DOHH2 (cell line): ENCODE results near the gene CLASP1.

Experiments
- H3F3A ChIP-seq: fragments of 200-600 bp; sonication (generic), shearing (Covaris generic); 2 replicates; pipeline ENCODE4 v1.6.0; 2016; ENCODE audit warnings: antibody characterized with exemption, mild to moderate bottlenecking; ENCODE audit not compliant: control insufficient read depth, insufficient read depth
- H3K27ac ChIP-seq: fragments of 200-600 bp; sonication (generic); 2 replicates; pipeline ENCODE4 v1.5.1; 2014; ENCODE audit warnings: low read depth, mild to moderate bottlenecking, low read length, moderate library complexity
- H3K27me3 ChIP-seq: fragments of 200-600 bp; sonication (generic); 2 replicates; pipeline ENCODE4 v1.6.1; 2014; ENCODE audit warnings: mild to moderate bottlenecking, low read length, mixed read lengths; ENCODE audit not compliant: control insufficient read depth
- H3K36me3 ChIP-seq: fragments of 200-600 bp; sonication (generic); 2 replicates; pipeline ENCODE4 v1.6.1; 2014; ENCODE audit warnings: mild to moderate bottlenecking, low read length, moderate library complexity, mixed read lengths; ENCODE audit not compliant: control insufficient read depth
- H3K4me1 ChIP-seq: fragments of 200-600 bp; sonication (generic); 2 replicates; pipeline ENCODE4 v1.6.1; 2014; ENCODE audit warnings: mild to moderate bottlenecking, low read length, mixed read lengths; ENCODE audit not compliant: control insufficient read depth
- H3K4me2 ChIP-seq: fragments of 200-600 bp; sonication (generic); 2 replicates; pipeline ENCODE4 v1.6.0; 2014; ENCODE audit warnings: mild to moderate bottlenecking, low read length, moderate library complexity
- H3K4me3 ChIP-seq: fragments of 200-600 bp; sonication (generic); 2 replicates; pipeline ENCODE4 v1.5.1; 2014; ENCODE audit warnings: mild to moderate bottlenecking, low read length, mixed read lengths
- H3K79me2 ChIP-seq: fragments of 200-600 bp; sonication (generic); 2 replicates; pipeline ENCODE4 v1.6.1; 2014; ENCODE audit warnings: mild to moderate bottlenecking, low read length, mixed read lengths; ENCODE audit not compliant: control insufficient read depth
- H3K9me2 ChIP-seq: fragments of 200-600 bp; sonication (generic); replicated peaks from 2 replicates; pipeline ENCODE4 v1.6.1; 2014; ENCODE audit warnings: mild to moderate bottlenecking, low read length, mixed read lengths; ENCODE audit not compliant: control insufficient read depth
- H3K9me3 ChIP-seq: fragments of 200-600 bp; sonication (generic); 2 replicates; pipeline ENCODE4 v1.6.1; 2014; ENCODE audit warnings: antibody characterized with exemption, low read length, mixed read lengths; ENCODE audit not compliant: control insufficient read depth, insufficient read depth
- H4K20me1 ChIP-seq: fragments of 200-600 bp; sonication (generic); 2 replicates; pipeline ENCODE4 v1.6.0; 2014; ENCODE audit warnings: low read depth, mild to moderate bottlenecking, antibody characterized with exemption, low read length, moderate library complexity; ENCODE audit not compliant: control insufficient read depth, insufficient read depth
- EZH2phosphoT487 ChIP-seq: fragments of 200-600 bp; sonication (generic); IDR thresholded peaks from 2 replicates; pipeline ENCODE4 v1.6.1; 2017; ENCODE audit warnings: borderline replicate concordance, mild to moderate bottlenecking, antibody characterized with exemption, low read length, moderate library complexity, mixed read lengths
- TF ChIP-seq, protein P1 (sequence below): fragments of 200-600 bp; sonication (generic); IDR thresholded peaks from one replicate; pipeline ENCODE4 v1.5.1; 2014; ENCODE audit warnings: antibody characterized with exemption, mild to moderate bottlenecking, low read depth, low read length; ENCODE audit not compliant: poor library complexity, severe bottlenecking

The CLASP1 gene

GRCh38 chr2:121665504-121665903, 16.2 kb upstream of the CLASP1 start:
- no peaks in the 10 kb centered on the region for H4K20me1 ChIP-seq
- no peaks in the 10 kb centered on the region for H3K9me2 ChIP-seq
- peaks cover 5% of the 10 kb centered on the region; the same call in 1 of the 2 replicates for H3K9me3 ChIP-seq
- H3K27ac ChIP-seq, result no peak overlapping the region
- no peaks in the 10 kb centered on the region for H3F3A ChIP-seq
- no peak for TF ChIP-seq EZH2phosphoT487
- TF ChIP-seq, protein P1, sequence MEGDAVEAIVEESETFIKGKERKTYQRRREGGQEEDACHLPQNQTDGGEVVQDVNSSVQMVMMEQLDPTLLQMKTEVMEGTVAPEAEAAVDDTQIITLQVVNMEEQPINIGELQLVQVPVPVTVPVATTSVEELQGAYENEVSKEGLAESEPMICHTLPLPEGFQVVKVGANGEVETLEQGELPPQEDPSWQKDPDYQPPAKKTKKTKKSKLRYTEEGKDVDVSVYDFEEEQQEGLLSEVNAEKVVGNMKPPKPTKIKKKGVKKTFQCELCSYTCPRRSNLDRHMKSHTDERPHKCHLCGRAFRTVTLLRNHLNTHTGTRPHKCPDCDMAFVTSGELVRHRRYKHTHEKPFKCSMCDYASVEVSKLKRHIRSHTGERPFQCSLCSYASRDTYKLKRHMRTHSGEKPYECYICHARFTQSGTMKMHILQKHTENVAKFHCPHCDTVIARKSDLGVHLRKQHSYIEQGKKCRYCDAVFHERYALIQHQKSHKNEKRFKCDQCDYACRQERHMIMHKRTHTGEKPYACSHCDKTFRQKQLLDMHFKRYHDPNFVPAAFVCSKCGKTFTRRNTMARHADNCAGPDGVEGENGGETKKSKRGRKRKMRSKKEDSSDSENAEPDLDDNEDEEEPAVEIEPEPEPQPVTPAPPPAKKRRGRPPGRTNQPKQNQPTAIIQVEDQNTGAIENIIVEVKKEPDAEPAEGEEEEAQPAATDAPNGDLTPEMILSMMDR, result no peak
- H3K4me2 ChIP-seq, result no peak overlapping the region
- H3K4me3 ChIP-seq, result no peak overlapping the region
- no peaks in the 10 kb centered on the region for H3K36me3 ChIP-seq
- H3K27me3 ChIP-seq, result no peaks in the 10 kb centered on the region
- H3K79me2 ChIP-seq, result no peaks in the 10 kb centered on the region
- H3K4me1 ChIP-seq, result no peaks in the 10 kb centered on the region

DNA sequence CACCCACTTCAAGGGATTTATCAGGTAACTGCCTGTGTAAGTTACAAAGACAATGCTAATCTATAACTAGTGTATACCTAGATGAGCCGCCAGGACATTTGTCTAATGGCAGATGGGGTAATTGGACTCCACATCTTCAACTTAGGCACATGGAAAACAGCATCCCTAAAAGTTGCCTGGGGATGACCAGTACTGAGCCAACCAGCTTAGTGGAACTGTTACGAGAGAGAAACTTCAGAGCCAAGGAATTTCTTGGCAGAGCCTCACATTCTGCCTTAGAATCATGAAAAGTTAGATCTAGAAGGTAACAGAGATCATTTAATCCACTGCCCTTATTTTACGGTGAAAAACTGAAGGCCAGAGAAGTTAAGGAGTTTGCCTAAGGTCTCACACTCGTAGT, 15.5 kb upstream of the CLASP1 start:
- H3K4me3 ChIP-seq, result no peak overlapping the region
- H3K27ac ChIP-seq, result no peak overlapping the region
- no peaks in the 10 kb centered on the region for H3F3A ChIP-seq
- no peaks in the 10 kb centered on the region for H3K79me2 ChIP-seq
- no peaks in the 10 kb centered on the region for H3K9me2 ChIP-seq
- H3K36me3 ChIP-seq, result no peaks in the 10 kb centered on the region
- no peak overlapping the region for H3K4me2 ChIP-seq
- no peaks in the 10 kb centered on the region for H4K20me1 ChIP-seq
- H3K4me1 ChIP-seq, result no peaks in the 10 kb centered on the region
- TF ChIP-seq, protein P1, result no peak
- TF ChIP-seq EZH2phosphoT487, result no peak
- no peaks in the 10 kb centered on the region for H3K27me3 ChIP-seq
- peaks cover 2% of the 10 kb centered on the region; the same call in 1 of the 2 replicates for H3K9me3 ChIP-seq

DNA sequence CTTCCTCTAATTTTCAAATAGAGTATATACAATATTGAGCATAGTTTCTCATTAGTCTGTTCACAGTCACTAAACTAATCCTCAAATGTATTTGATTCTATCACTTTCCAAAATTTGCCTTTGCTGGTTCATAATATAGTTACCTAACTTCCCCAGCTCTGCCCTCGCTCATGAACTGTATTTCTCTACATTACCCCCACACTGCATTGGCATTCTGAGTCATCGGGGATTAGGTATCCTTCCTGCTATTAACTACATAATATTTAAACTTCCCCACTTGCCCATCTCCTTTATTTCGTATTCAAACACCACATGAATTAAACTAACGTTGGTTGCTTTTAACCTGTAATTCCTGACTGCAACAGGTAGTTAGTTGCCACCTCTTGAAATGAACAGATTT, 14.8 kb upstream of the CLASP1 start:
- H3K79me2 ChIP-seq, result no peaks in the 10 kb centered on the region
- H3K4me2 ChIP-seq, result no peak overlapping the region
- no peaks in the 10 kb centered on the region for H3K9me3 ChIP-seq
- no peak overlapping the region for H3K27ac ChIP-seq
- no peak for TF ChIP-seq EZH2phosphoT487
- TF ChIP-seq, protein P1, result no peak
- H4K20me1 ChIP-seq, result no peaks in the 10 kb centered on the region
- no peaks in the 10 kb centered on the region for H3K27me3 ChIP-seq
- no peaks in the 10 kb centered on the region for H3K4me1 ChIP-seq
- H3K4me3 ChIP-seq, result no peak overlapping the region
- H3K9me2 ChIP-seq, result no peaks in the 10 kb centered on the region
- no peaks in the 10 kb centered on the region for H3K36me3 ChIP-seq
- no peaks in the 10 kb centered on the region for H3F3A ChIP-seq

DNA sequence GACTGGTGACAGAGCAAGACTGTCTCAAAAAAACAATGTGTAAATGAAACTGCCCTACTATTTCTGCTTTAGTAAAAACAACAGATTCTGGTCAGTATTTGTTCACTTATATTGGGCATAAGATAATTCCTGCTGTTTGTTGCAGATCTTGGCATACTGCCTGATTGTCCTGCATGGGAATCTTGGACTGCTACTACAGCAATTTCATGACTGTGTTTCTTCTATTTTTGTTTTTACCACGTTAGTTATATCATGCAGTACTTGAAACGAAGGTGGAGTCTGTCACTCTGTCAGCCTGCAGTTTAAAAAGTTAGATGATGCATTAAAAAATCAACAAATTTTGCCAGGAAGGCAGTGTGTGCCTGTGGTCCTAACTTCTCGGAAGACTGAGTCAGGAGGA, 14.2 kb upstream of the CLASP1 start:
- no peak for TF ChIP-seq EZH2phosphoT487
- no peaks in the 10 kb centered on the region for H3K36me3 ChIP-seq
- no peak overlapping the region for H3K4me3 ChIP-seq
- H3K9me3 ChIP-seq, result no peaks in the 10 kb centered on the region
- no peak overlapping the region for H3K27ac ChIP-seq
- H3K27me3 ChIP-seq, result no peaks in the 10 kb centered on the region
- H4K20me1 ChIP-seq, result no peaks in the 10 kb centered on the region
- 0 out of 2 replicates have a peak, but pooled peaks cover 2% of the 10 kb centered on the region for H3K79me2 ChIP-seq
- H3K4me2 ChIP-seq, result no peak overlapping the region
- no peaks in the 10 kb centered on the region for H3K9me2 ChIP-seq
- H3K4me1 ChIP-seq, result no peaks in the 10 kb centered on the region
- H3F3A ChIP-seq, result no peaks in the 10 kb centered on the region
